ENCODE results near the gene FGD2.

- TF ChIP-seq CTCF (IDR thresholded peaks at IDR 0.05) (no peak), POLR2AphosphoS5 (IDR thresholded peaks at IDR 0.05) (no peak)
These were observed 55.8 kb downstream of the FGD2 start for GRCh38 chr6:37061157-37061804.

All from prostate gland (tissue), 2 donors.